PC-3 (cell line): ENCODE measurements around the gene MAGI1.

Experiments
- CTCF ChIP-seq: fragments of 300-600 bp; sonication (generic); conservative IDR thresholded peaks from 2 replicates; pipeline ENCODE4 v1.5.1; 2017; ENCODE audit warnings: antibody characterized with exemption, low read depth, mild to moderate bottlenecking, low read length
- EZH2 ChIP-seq: fragments of 300-600 bp; sonication (generic); IDR thresholded peaks from one replicate; pipeline ENCODE4 v1.6.1; 2017; ENCODE audit warnings: antibody characterized with exemption, mild to moderate bottlenecking, low read length; ENCODE audit not compliant: unreplicated experiment
- EZH2phosphoT487 ChIP-seq: fragments of 300-600 bp; sonication (generic); IDR thresholded peaks from 2 replicates; pipeline ENCODE4 v1.6.1; 2018; ENCODE audit warnings: mild to moderate bottlenecking, antibody characterized with exemption, low read length, borderline replicate concordance

- no peak for TF ChIP-seq CTCF
- no peak for TF ChIP-seq EZH2
- TF ChIP-seq EZH2phosphoT487, result no peak
Measured at GRCh38 chr3:65908588-65908987, 130.1 kb downstream of the MAGI1 start.
